ENCODE measurements around the gene NRG3.

Gene NRG3

GRCh38 chr10:82865366-82865765 lies 990.4 kb downstream of the NRG3 start:
- H3K9me3 ChIP-seq: no peaks in the 10 kb centered on the region
- no peaks in the 10 kb centered on the region for H3K36me3 ChIP-seq
- no peaks in the 10 kb centered on the region for H3K4me1 ChIP-seq
- DNase-seq: no peak
- no peaks in the 10 kb centered on the region for H3K27me3 ChIP-seq
- no peak for TF ChIP-seq CTCF (IDR thresholded peaks at IDR 0.05; ENCODE audit: low read depth, low read length)
- H3K4me3 ChIP-seq (ENCODE audit: low read depth, low read length): no peak overlapping the region

GRCh38 chr10:82866424-82867020 lies 991.5 kb downstream of the NRG3 start:
- Histone ChIP-seq H3K9me3 (no peaks in the 10 kb centered on the region), H3K36me3 (no peaks in the 10 kb centered on the region), H3K4me3 (ENCODE audit: low read depth, low read length) (no peak overlapping the region), H3K27me3 (no peaks in the 10 kb centered on the region), H3K4me1 (no peaks in the 10 kb centered on the region)
- no peak for TF ChIP-seq CTCF (IDR thresholded peaks at IDR 0.05; ENCODE audit: low read depth, low read length)
- DNase-seq: no peak

GRCh38 chr10:82867056-82867455 lies 992.1 kb downstream of the NRG3 start:
- no peak overlapping the region for H3K4me3 ChIP-seq (ENCODE audit: low read depth, low read length)
- H3K27me3 ChIP-seq: no peaks in the 10 kb centered on the region
- no peak for DNase-seq
- no peaks in the 10 kb centered on the region for H3K4me1 ChIP-seq
- H3K9me3 ChIP-seq: no peaks in the 10 kb centered on the region
- no peak for TF ChIP-seq CTCF (IDR thresholded peaks at IDR 0.05; ENCODE audit: low read depth, low read length)
- no peaks in the 10 kb centered on the region for H3K36me3 ChIP-seq

GRCh38 chr10:82874671-82875070 lies 999.7 kb downstream of the NRG3 start:
- no peak for DNase-seq
- Histone ChIP-seq H3K4me1 (no peaks in the 10 kb centered on the region), H3K9me3 (no peaks in the 10 kb centered on the region), H3K27me3 (no peaks in the 10 kb centered on the region), H3K4me3 (ENCODE audit: low read depth, low read length) (no peak overlapping the region), H3K36me3 (no peaks in the 10 kb centered on the region)
- no peak for TF ChIP-seq CTCF (IDR thresholded peaks at IDR 0.05; ENCODE audit: low read depth, low read length)

GRCh38 chr10:82880776-82881290 lies 1005.8 kb downstream of the NRG3 start:
- DNase-seq: peak; percentile 10
- no peak for TF ChIP-seq CTCF (IDR thresholded peaks at IDR 0.05; ENCODE audit: low read depth, low read length)
- H3K36me3 ChIP-seq: no peaks in the 10 kb centered on the region
- H3K27me3 ChIP-seq: no peaks in the 10 kb centered on the region
- no peak overlapping the region for H3K4me3 ChIP-seq (ENCODE audit: low read depth, low read length)
- peaks cover 18% of the 10 kb centered on the region for H3K4me1 ChIP-seq
- H3K9me3 ChIP-seq: no peaks in the 10 kb centered on the region

- Histone ChIP-seq H3K27me3 (no peaks in the 10 kb centered on the region), H3K36me3 (no peaks in the 10 kb centered on the region), H3K4me1 (peaks cover 18% of the 10 kb centered on the region), H3K9me3 (no peaks in the 10 kb centered on the region), H3K4me3 (ENCODE audit: low read depth, low read length) (no peak overlapping the region)
- TF ChIP-seq CTCF (IDR thresholded peaks at IDR 0.05; ENCODE audit: low read depth, low read length): no peak
- DNase-seq: no peak
Observed at GRCh38 chr10:82882722-82883121, 1007.7 kb downstream of the NRG3 start.

All from BE2C (cell line).